Thoracic aorta (tissue), 2 donors: Measurements from ENCODE around the gene LHX6. TPM values are rescaled to one million over a fixed set of nuclear protein-coding genes. Genes with fewer than 3 reads are reported as not detected.
A peak's percentile ranks its signal among the peaks of the same experiment; 100 is the strongest.

Source experiments
- ATAC-seq: fragments of 150-250 bp; one replicate; pipeline ENCODE4 v1.8.0; 2017; ENCODE audit warnings: low read depth; ENCODE audit not compliant: insufficient number of reproducible peaks, low FRiP score
- DNase-seq: peaks from one replicate; pipeline ENCODE4 v3.0.0-alpha.2; 2020; ENCODE audit warnings: low spot score
- H3K27ac ChIP-seq, 2 donors: fragments of 200-600 bp; sonication (generic); 1 replicate in 1 of 2; 2 replicates in 1 of 2; pipeline ENCODE4 v1.5.1; 2016; ENCODE audit warnings: mild to moderate bottlenecking in 2 of 2, moderate library complexity in 2 of 2
- H3K27me3 ChIP-seq: fragments of 200-600 bp; sonication (generic); replicated peaks from 2 replicates; pipeline ENCODE4 v1.6.0; 2016; ENCODE audit warnings: mild to moderate bottlenecking; ENCODE audit not compliant: insufficient read depth
- H3K36me3 ChIP-seq: fragments of 200-600 bp; sonication (generic); one replicate; pipeline ENCODE4 v1.5.1; 2016
- H3K4me1 ChIP-seq, 2 donors: fragments of 200-600 bp; sonication (generic); 1 replicate in 1 of 2; 2 replicates in 1 of 2; pipeline versions ENCODE4 v1.5.1 to v1.6.0; 2016; ENCODE audit warnings: low read depth in 2 of 2, mild to moderate bottlenecking in 1 of 2; ENCODE audit not compliant: control insufficient read depth in 1 of 2
- H3K4me3 ChIP-seq: fragments of 200-600 bp; sonication (generic); 2 replicates; pipeline ENCODE4 v1.5.1; 2016; ENCODE audit warnings: mild to moderate bottlenecking
- H3K9me3 ChIP-seq: fragments of 200-600 bp; sonication (generic); 2 replicates; pipeline ENCODE4 v1.5.1; 2016
- CTCF ChIP-seq: fragments of 200-600 bp; sonication (generic); IDR thresholded peaks from one replicate; pipeline ENCODE4 v1.5.1; 2019; ENCODE audit warnings: antibody characterized with exemption
- total RNA-seq, 2 donors: library from RNA; depleted of rRNA; stranded (reverse); fragments of >200 nt; gene quantifications; one replicate each; pipeline versions ENCODE4 v1.1.0 to v1.2.3, GENCODE V29; 2016

Gene LHX6
- total RNA-seq, 2 donors from 2014 or later: 5.0 to 6.5 TPM

- H3K27me3 ChIP-seq: peaks cover 28% of the 10 kb centered on the region
These were observed 12.5 kb downstream of the LHX6 start for GRCh38 chr9:122216138-122216797.

GRCh38 chr9:122215663-122216062, 13.1 kb downstream of the LHX6 start:
- no peak for DNase-seq
- H3K36me3 ChIP-seq: no peaks in the 10 kb centered on the region
- no peak overlapping the region for H3K4me3 ChIP-seq
- no peak overlapping the region for H3K27ac ChIP-seq
- no peak for TF ChIP-seq CTCF
- peaks cover 22% of the 10 kb centered on the region for H3K27me3 ChIP-seq
- H3K9me3 ChIP-seq: no peaks in the 10 kb centered on the region
- peaks cover 19 to 47% of the 10 kb centered on the region in 2 donors for H3K4me1 ChIP-seq
- no peak for ATAC-seq

More at GRCh38 chr9:122216138-122216797, 12.5 kb downstream of the LHX6 start:
- peaks cover 19 to 49% of the 10 kb centered on the region in 2 donors for H3K4me1 ChIP-seq
- H3K9me3 ChIP-seq: no peaks in the 10 kb centered on the region
- TF ChIP-seq CTCF: no peak
- no peaks in the 10 kb centered on the region for H3K36me3 ChIP-seq
- H3K4me3 ChIP-seq: no peak overlapping the region
- no peak overlapping the region for H3K27ac ChIP-seq
- DNase-seq (no peak), ATAC-seq (no peak)

GRCh38 chr9:122214507-122214906, 14.2 kb downstream of the LHX6 start:
- no peak for DNase-seq
- Histone ChIP-seq H3K36me3 (no peaks in the 10 kb centered on the region), H3K4me3 (no peak overlapping the region), H3K27ac (no peak overlapping the region), H3K27me3 (peaks cover 16% of the 10 kb centered on the region), H3K4me1 (peaks cover 8 to 35% of the 10 kb centered on the region in 2 donors), H3K9me3 (no peaks in the 10 kb centered on the region)
- ATAC-seq: no peak
- TF ChIP-seq CTCF: no peak

GRCh38 chr9:122213589-122214413, 15.0 kb downstream of the LHX6 start:
- H3K27me3 ChIP-seq: peaks cover 16% of the 10 kb centered on the region
- no peak for TF ChIP-seq CTCF
- no peak for ATAC-seq
- H3K27ac ChIP-seq: no peak overlapping the region
- peak overlapping the region; percentile 62 for H3K4me3 ChIP-seq
- H3K4me1 ChIP-seq: peaks cover 4 to 28% of the 10 kb centered on the region in 2 donors
- no peaks in the 10 kb centered on the region for H3K36me3 ChIP-seq
- no peak for DNase-seq
- no peaks in the 10 kb centered on the region for H3K9me3 ChIP-seq

- no peaks in the 10 kb centered on the region for H3K36me3 ChIP-seq
- ATAC-seq (no peak), DNase-seq (no peak)
- H3K27me3 ChIP-seq: peaks cover 16% of the 10 kb centered on the region
- TF ChIP-seq CTCF: no peak
- H3K4me3 ChIP-seq: peak overlapping the region; percentile 62
- no peaks in the 10 kb centered on the region for H3K9me3 ChIP-seq
- peaks cover 4 to 24% of the 10 kb centered on the region in 2 donors for H3K4me1 ChIP-seq
- H3K27ac ChIP-seq: no peak overlapping the region
These were observed 15.6 kb downstream of the LHX6 start for GRCh38 chr9:122213102-122213588.
